HepG2 (cell line): ENCODE results near the gene RING1. TPM values are rescaled to one million over a fixed set of nuclear protein-coding genes. Genes with fewer than 3 reads are reported as not detected.

ENCODE experiments used
- ASH2L ChIP-seq: fragments of 300-600, 200-600 bp; sonication (generic); IDR thresholded peaks from 2 replicates; pipeline ENCODE4 v1.7.0; 2017; ENCODE audit warnings: low read depth, mild to moderate bottlenecking, moderate library complexity, mixed read lengths, low read length; ENCODE audit not compliant: insufficient read length
- CREM ChIP-seq, 2 experiments: sonication (generic) in 1 of 2; formaldehyde crosslinking in 1 of 2; IDR thresholded peaks; 2 replicates each; pipeline versions ENCODE4 v1.4.0 to v1.6.1; 2016 to 2020; ENCODE audit warnings: antibody characterized with exemption in 1 of 2, mild to moderate bottlenecking in 1 of 2, missing genetic modification reagents in 1 of 2
- DMAP1 ChIP-seq: IDR thresholded peaks from 2 replicates; pipeline ENCODE4 v1.6.1; 2016
- ESRRA ChIP-seq: sonication (generic); formaldehyde crosslinking; IDR thresholded peaks from 2 replicates; pipeline ENCODE4 v1.5.1; 2020; ENCODE audit warnings: mild to moderate bottlenecking, low read depth, missing genetic modification reagents
- FOXJ3 ChIP-seq: sonication (generic); formaldehyde crosslinking; IDR thresholded peaks from 2 replicates; pipeline ENCODE4 v1.4.0; 2020; ENCODE audit warnings: missing genetic modification reagents, mild to moderate bottlenecking, borderline replicate concordance
- HDAC6 ChIP-seq: fragments of 200-600 bp; sonication (generic); IDR thresholded peaks from 2 replicates; pipeline ENCODE4 v1.7.0; 2017; ENCODE audit warnings: mild to moderate bottlenecking, antibody characterized with exemption, low read length, low read depth
- ISX ChIP-seq: sonication (generic); formaldehyde crosslinking; conservative IDR thresholded peaks from 2 replicates; pipeline ENCODE4 v1.5.0; 2020; ENCODE audit warnings: missing genetic modification reagents
- KMT2A ChIP-seq: sonication (generic); formaldehyde crosslinking; IDR thresholded peaks from 2 replicates; pipeline ENCODE4 v1.4.0; 2020; ENCODE audit warnings: missing genetic modification reagents
- MAZ ChIP-seq, 2 experiments: sonication (generic) in 1 of 2; formaldehyde crosslinking in 1 of 2; IDR thresholded peaks; 2 replicates each; pipeline versions ENCODE4 v1.5.0 to v1.6.1; 2012 to 2020; ENCODE audit warnings: low read depth in 2 of 2, mild to moderate bottlenecking in 2 of 2, borderline replicate concordance in 1 of 2, improper control_type of control experiment in 1 of 2, low read length in 1 of 2, missing genetic modification reagents in 1 of 2, moderate library complexity in 1 of 2
- MED13 ChIP-seq: sonication (generic); formaldehyde crosslinking; IDR thresholded peaks from 2 replicates; pipeline ENCODE4 v1.5.0; 2020; ENCODE audit warnings: missing genetic modification reagents
- NFRKB ChIP-seq: fragments of 450-650 bp; IDR thresholded peaks from 2 replicates; pipeline ENCODE4 v1.6.1; 2017
- RFX1 ChIP-seq: fragments of 450-650 bp; IDR thresholded peaks from 2 replicates; pipeline ENCODE4 v1.6.1; 2017
- RORA ChIP-seq: sonication (generic); formaldehyde crosslinking; IDR thresholded peaks from 2 replicates; pipeline ENCODE4 v1.5.0; 2020; ENCODE audit warnings: mild to moderate bottlenecking, missing genetic modification reagents, moderate library complexity
- TFAP4 ChIP-seq: sonication (generic); IDR thresholded peaks from 2 replicates; pipeline ENCODE4 v1.6.1; 2016; ENCODE audit warnings: low read depth, borderline replicate concordance
- TIGD3 ChIP-seq: sonication (generic); formaldehyde crosslinking; IDR thresholded peaks from 2 replicates; pipeline ENCODE4 v1.5.1; 2020; ENCODE audit warnings: mild to moderate bottlenecking, missing genetic modification reagents, borderline replicate concordance
- ZBTB21 ChIP-seq: sonication (generic); formaldehyde crosslinking; IDR thresholded peaks from 2 replicates; pipeline ENCODE4 v1.4.0; 2020; ENCODE audit warnings: missing genetic modification reagents
- ZNF138 ChIP-seq: sonication (generic); formaldehyde crosslinking; IDR thresholded peaks from 2 replicates; pipeline ENCODE4 v1.5.0; 2020; ENCODE audit warnings: mild to moderate bottlenecking, low read depth, missing genetic modification reagents
- ZNF343 ChIP-seq: sonication (generic); formaldehyde crosslinking; IDR thresholded peaks from 2 replicates; pipeline ENCODE4 v1.4.0; 2020; ENCODE audit warnings: mild to moderate bottlenecking, missing genetic modification reagents
- polyA plus RNA-seq, 8 experiments: library from polyadenylated mRNA; depleted of rRNA in 3 of 8; stranded (reverse) in 7 of 8; unstranded in 1 of 8; fragments of >200 nt; fragmentation: Illumina TruSeq in 4 of 8; extraction: Trizol in 4 of 8; gene quantifications; 2 replicates each; pipeline versions ENCODE4 v1.2.1 to v1.2.3, GENCODE V29; 2011 to 2016; ENCODE audit warnings: low read depth in 4 of 8, missing spikeins in 1 of 8, mixed read lengths in 1 of 8; ENCODE audit not compliant: insufficient read depth in 1 of 8
- total RNA-seq, 5 experiments: library from RNA; depleted of rRNA; stranded (reverse); fragments of >200 nt; fragmentation: Illumina TruSeq; extraction: Trizol; gene quantifications; 2 replicates each; pipeline ENCODE4 v1.2.3, GENCODE V29; 2016; ENCODE audit warnings: low read depth in 1 of 5
- TF ChIP-seq, protein P1 (sequence below): IDR thresholded peaks from 2 replicates; pipeline ENCODE4 v1.6.1; 2016; ENCODE audit warnings: missing compliant biosample characterization, missing genetic modification reagents, borderline replicate concordance
- TF ChIP-seq, protein P2 (sequence below): IDR thresholded peaks from 2 replicates; pipeline ENCODE4 v1.6.1; 2016; ENCODE audit warnings: low read depth, missing genetic modification reagents, missing compliant biosample characterization

The RING1 gene
- total and polyA plus RNA-seq, 2 of the 13 experiments (the other 11 are each of a cell fraction or from before 2014, with no cell fraction given) = 23.9 to 33.6 TPM

GRCh38 chr6:33204415-33205190 lies 3.7 kb upstream of the RING1 start, which contains the start of gene HSD17B8 (continued):
- TF ChIP-seq TIGD3 (CRISPR knock-in tag) (0 out of 2 replicates have a peak, but pooled peaks have one; percentile 36), MED13 (CRISPR knock-in tag) (no peak; the same call in 1 of the 2 replicates), TFAP4 (no peak), HDAC6 (no peak), ESRRA (CRISPR knock-in tag) (peak; percentile 91), ZNF138 (CRISPR knock-in tag) (0 out of 2 replicates have a peak, but pooled peaks have one; percentile 65), RORA (CRISPR knock-in tag) (no peak), ZNF343 (CRISPR knock-in tag) (peak; percentile 89; the same call in 1 of the 2 replicates), DMAP1 (CRISPR knock-in tag) (peak; percentile 85), ZBTB21 (CRISPR knock-in tag) (no peak), CREM (IDR thresholded peaks at IDR 0.05) (no peak), CREM (CRISPR knock-in tag; IDR thresholded peaks at IDR 0.05) (no peak), NFRKB (no peak), MAZ (IDR thresholded peaks at IDR 0.05; ENCODE audit: borderline replicate concordance, low read depth, low read length) (no peak; the same call in 1 of the 2 replicates), MAZ (CRISPR knock-in tag; IDR thresholded peaks at IDR 0.05; ENCODE audit: low read depth) (peak; percentile 29; the same call in 1 of the 2 replicates), KMT2A (peak; percentile 65; the same call in 1 of the 2 replicates), ASH2L (peak; percentile 79), FOXJ3 (CRISPR knock-in tag) (peak; percentile 62; the same call in 1 of the 2 replicates), RFX1 (no peak), ISX (CRISPR knock-in tag) (no peak)
- TF ChIP-seq, protein P1, sequence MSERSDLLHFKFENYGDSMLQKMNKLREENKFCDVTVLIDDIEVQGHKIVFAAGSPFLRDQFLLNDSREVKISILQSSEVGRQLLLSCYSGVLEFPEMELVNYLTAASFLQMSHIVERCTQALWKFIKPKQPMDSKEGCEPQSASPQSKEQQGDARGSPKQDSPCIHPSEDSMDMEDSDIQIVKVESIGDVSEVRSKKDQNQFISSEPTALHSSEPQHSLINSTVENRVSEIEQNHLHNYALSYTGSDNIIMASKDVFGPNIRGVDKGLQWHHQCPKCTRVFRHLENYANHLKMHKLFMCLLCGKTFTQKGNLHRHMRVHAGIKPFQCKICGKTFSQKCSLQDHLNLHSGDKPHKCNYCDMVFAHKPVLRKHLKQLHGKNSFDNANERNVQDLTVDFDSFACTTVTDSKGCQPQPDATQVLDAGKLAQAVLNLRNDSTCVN = no peak; the same call in 1 of the 2 replicates
- TF ChIP-seq, protein P2, sequence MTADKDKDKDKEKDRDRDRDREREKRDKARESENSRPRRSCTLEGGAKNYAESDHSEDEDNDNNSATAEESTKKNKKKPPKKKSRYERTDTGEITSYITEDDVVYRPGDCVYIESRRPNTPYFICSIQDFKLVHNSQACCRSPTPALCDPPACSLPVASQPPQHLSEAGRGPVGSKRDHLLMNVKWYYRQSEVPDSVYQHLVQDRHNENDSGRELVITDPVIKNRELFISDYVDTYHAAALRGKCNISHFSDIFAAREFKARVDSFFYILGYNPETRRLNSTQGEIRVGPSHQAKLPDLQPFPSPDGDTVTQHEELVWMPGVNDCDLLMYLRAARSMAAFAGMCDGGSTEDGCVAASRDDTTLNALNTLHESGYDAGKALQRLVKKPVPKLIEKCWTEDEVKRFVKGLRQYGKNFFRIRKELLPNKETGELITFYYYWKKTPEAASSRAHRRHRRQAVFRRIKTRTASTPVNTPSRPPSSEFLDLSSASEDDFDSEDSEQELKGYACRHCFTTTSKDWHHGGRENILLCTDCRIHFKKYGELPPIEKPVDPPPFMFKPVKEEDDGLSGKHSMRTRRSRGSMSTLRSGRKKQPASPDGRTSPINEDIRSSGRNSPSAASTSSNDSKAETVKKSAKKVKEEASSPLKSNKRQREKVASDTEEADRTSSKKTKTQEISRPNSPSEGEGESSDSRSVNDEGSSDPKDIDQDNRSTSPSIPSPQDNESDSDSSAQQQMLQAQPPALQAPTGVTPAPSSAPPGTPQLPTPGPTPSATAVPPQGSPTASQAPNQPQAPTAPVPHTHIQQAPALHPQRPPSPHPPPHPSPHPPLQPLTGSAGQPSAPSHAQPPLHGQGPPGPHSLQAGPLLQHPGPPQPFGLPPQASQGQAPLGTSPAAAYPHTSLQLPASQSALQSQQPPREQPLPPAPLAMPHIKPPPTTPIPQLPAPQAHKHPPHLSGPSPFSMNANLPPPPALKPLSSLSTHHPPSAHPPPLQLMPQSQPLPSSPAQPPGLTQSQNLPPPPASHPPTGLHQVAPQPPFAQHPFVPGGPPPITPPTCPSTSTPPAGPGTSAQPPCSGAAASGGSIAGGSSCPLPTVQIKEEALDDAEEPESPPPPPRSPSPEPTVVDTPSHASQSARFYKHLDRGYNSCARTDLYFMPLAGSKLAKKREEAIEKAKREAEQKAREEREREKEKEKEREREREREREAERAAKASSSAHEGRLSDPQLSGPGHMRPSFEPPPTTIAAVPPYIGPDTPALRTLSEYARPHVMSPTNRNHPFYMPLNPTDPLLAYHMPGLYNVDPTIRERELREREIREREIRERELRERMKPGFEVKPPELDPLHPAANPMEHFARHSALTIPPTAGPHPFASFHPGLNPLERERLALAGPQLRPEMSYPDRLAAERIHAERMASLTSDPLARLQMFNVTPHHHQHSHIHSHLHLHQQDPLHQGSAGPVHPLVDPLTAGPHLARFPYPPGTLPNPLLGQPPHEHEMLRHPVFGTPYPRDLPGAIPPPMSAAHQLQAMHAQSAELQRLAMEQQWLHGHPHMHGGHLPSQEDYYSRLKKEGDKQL (CRISPR knock-in tag) = no peak; the same call in 1 of the 2 replicates
